A549 (cell line): ENCODE data around the gene PLXNC1. TPM values are rescaled to one million over a fixed set of nuclear protein-coding genes. Genes with fewer than 3 reads are reported as not detected.
A peak's percentile ranks its signal among the peaks of the same experiment; 100 is the strongest.

Experiments used
- ATAC-seq, 2 experiments: fragments of 200-7000 bp in 1 of 2; fragments of >200 bp in 1 of 2; cut with Nextera tagmentation in 1 of 2; cut with Tn5 transposase in 1 of 2; 3 replicates each; pipeline versions ENCODE4 v1.8.0 to v1.9.1; 2018 to 2020; ENCODE audit warnings: mild to moderate bottlenecking in 1 of 2, moderate library complexity in 1 of 2
- CTCF ChIA-PET: fragments of 300-600 bp; sonication (Branson Sonifier 250); formaldehyde crosslinking; extraction: SDS; loops from one replicate; lab custom pipeline; 2021; ENCODE audit warnings: antibody characterized with exemption, inconsistent platforms; lab: Yijun Ruan, JAX
- POLR2A ChIA-PET: fragments of 350-600 bp; formaldehyde crosslinking; extraction: SDS; loops from one replicate; lab custom pipeline; 2021; ENCODE audit warnings: antibody characterized with exemption, inconsistent platforms; lab: Yijun Ruan, JAX
- DNase-seq, 2 experiments: peaks; one replicate each; pipeline versions ENCODE4 v3.0.0 to v3.0.0-alpha.2; 2011 to 2016; ENCODE audit warnings: low read depth in 1 of 2, low spot score in 1 of 2
- FAIRE-seq: peaks from 2 replicates; lab custom pipeline; 2011; peaks lifted over from hg19 to GRCh38; lab: Jason Lieb, UNC
- H3K27ac ChIP-seq, 2 experiments: fragments of >200 bp; sonication (Bioruptor Twin); formaldehyde crosslinking; 3 replicates each; pipeline ENCODE4 v1.5.1; 2016 to 2017
- H3K4me1 ChIP-seq: fragments of >200 bp; sonication (Bioruptor Twin); formaldehyde crosslinking; 3 replicates; pipeline ENCODE4 v1.6.1; 2016
- H3K4me2 ChIP-seq: fragments of >200 bp; sonication (Bioruptor Twin); formaldehyde crosslinking; 3 replicates; pipeline ENCODE4 v1.6.1; 2016
- H3K4me3 ChIP-seq: fragments of >200 bp; sonication (Bioruptor Twin); formaldehyde crosslinking; 3 replicates; pipeline ENCODE4 v1.5.1; 2016
- H3K9me3 ChIP-seq: fragments of >200 bp; sonication (Bioruptor Twin); formaldehyde crosslinking; 3 replicates; pipeline ENCODE4 v1.6.1; 2016
- CTCF ChIP-seq: fragments of >200 bp; sonication (Bioruptor Twin); formaldehyde crosslinking; IDR thresholded peaks from 3 replicates; pipeline ENCODE4 v1.5.1; 2016
- EHMT2 ChIP-seq: fragments of 200-600 bp; sonication (generic); IDR thresholded peaks from 2 replicates; pipeline ENCODE4 v1.6.1; 2016; ENCODE audit warnings: antibody characterized with exemption, low read depth, mild to moderate bottlenecking, moderate library complexity
- ESRRA ChIP-seq: fragments of 150-350 bp; IDR thresholded peaks from 2 replicates; pipeline ENCODE4 v1.6.1; 2014; ENCODE audit warnings: mild to moderate bottlenecking, low read length, borderline replicate concordance
- FOSL2 ChIP-seq, 2 experiments: fragments of 450-650 bp in 1 of 2; fragments of >200 bp in 1 of 2; sonication (Bioruptor Twin) in 1 of 2; formaldehyde crosslinking; IDR thresholded peaks; 2 replicates each; pipeline versions ENCODE4 v1.5.0 to v1.6.1; 2016 to 2020; ENCODE audit warnings: mild to moderate bottlenecking in 1 of 2, moderate library complexity in 1 of 2
- FOXS1 ChIP-seq: fragments of 250-450 bp; sonication (Bioruptor Pico); IDR thresholded peaks from 2 replicates; pipeline ENCODE4 v1.5.0; 2020; ENCODE audit warnings: mild to moderate bottlenecking, moderate library complexity
- HEYL ChIP-seq: fragments of 250-450 bp; sonication (Bioruptor Pico); IDR thresholded peaks from 2 replicates; pipeline ENCODE4 v1.8.0; 2021; ENCODE audit warnings: mild to moderate bottlenecking, moderate library complexity
- KDM1A ChIP-seq: fragments of 200-600 bp; sonication (generic); IDR thresholded peaks from 2 replicates; pipeline ENCODE4 v1.6.1; 2016; ENCODE audit warnings: low read depth, mild to moderate bottlenecking
- KDM5A ChIP-seq: fragments of 200-600 bp; sonication (generic); IDR thresholded peaks from 2 replicates; pipeline ENCODE4 v1.6.1; 2016; ENCODE audit warnings: antibody characterized with exemption, mild to moderate bottlenecking
- MAFK ChIP-seq: fragments of 450-650 bp; IDR thresholded peaks from 2 replicates; pipeline ENCODE4 v1.6.1; 2014; ENCODE audit not compliant: partially characterized antibody
- MAZ ChIP-seq: fragments of 150-350 bp; IDR thresholded peaks from 2 replicates; pipeline ENCODE4 v1.6.1; 2014; ENCODE audit warnings: antibody characterized with exemption, low read depth, low read length, borderline replicate concordance
- MYC ChIP-seq: IDR thresholded peaks from 2 replicates; pipeline ENCODE4 v1.6.1; 2012; ENCODE audit warnings: mild to moderate bottlenecking, inconsistent platforms, low read length, improper control_type of control experiment, borderline replicate concordance
- RAD21 ChIP-seq, 2 experiments: fragments of >200 bp in 1 of 2; sonication (Bioruptor Twin) in 1 of 2; formaldehyde crosslinking in 1 of 2; IDR thresholded peaks in 1 of 2; conservative IDR thresholded peaks in 1 of 2; 2 replicates in 1 of 2; 3 replicates in 1 of 2; pipeline ENCODE4 v1.6.1; 2012 to 2018; ENCODE audit warnings: inconsistent platforms in 1 of 2
- RARB ChIP-seq: fragments of 250-450 bp; sonication (Bioruptor Pico); IDR thresholded peaks from 2 replicates; pipeline ENCODE4 v1.8.0; 2021; ENCODE audit warnings: mild to moderate bottlenecking, moderate library complexity
- REST ChIP-seq: fragments of 200-600 bp; sonication (generic); IDR thresholded peaks from 2 replicates; pipeline ENCODE4 v1.6.1; 2016; ENCODE audit warnings: antibody characterized with exemption, mild to moderate bottlenecking, moderate library complexity
- SMC3 ChIP-seq: fragments of >200 bp; sonication (Bioruptor Twin); formaldehyde crosslinking; IDR thresholded peaks from 3 replicates; pipeline ENCODE4 v1.6.1; 2018; ENCODE audit warnings: inconsistent platforms
- WGBS: methylation state at CpG from one replicate; pipeline ENCODE4 v1.1.6; 2017; ENCODE audit errors: missing lambda C conversion rate; 5-methylcytosine and 5-hydroxymethylcytosine counted together
- polyA plus RNA-seq, 4 experiments: library from polyadenylated mRNA; depleted of rRNA in 3 of 4; stranded (reverse); fragments of >200 nt; fragmentation: RNase III in 1 of 4; extraction: RNeasy Plus Mini Kit Qiagen cat#74134 plus additional on column Dnase treatment in 1 of 4; gene quantifications; 2 replicates in 3 of 4; 3 replicates in 1 of 4; pipeline ENCODE4 v1.2.3, GENCODE V29; 2011 to 2017

The PLXNC1 gene
- polyA plus RNA-seq, 2 of the 4 experiments (the other 2 are of a cell fraction) = 0.12 to 0.50 TPM

- Histone ChIP-seq H3K9me3 (no peaks in the 10 kb centered on the region), H3K4me1 (no peaks in the 10 kb centered on the region), H3K27ac (no peak overlapping the region), H3K4me2 (no peak overlapping the region), H3K4me3 (no peak overlapping the region)
- ATAC-seq = no peak
- POLR2A ChIA-PET = no interaction called here
- 74% methylated on average over 1 of the region's 1 CpG for WGBS
- no peak for DNase-seq
- CTCF ChIA-PET = interaction anchor here (0.6 to 3.5 kb wide), 10 partner anchors 9 to 1976 kb away, joined by 3 to 28 read pairs (median 6); no protein-coding TSS in a partner anchor
- TF ChIP-seq FOSL2 (IDR thresholded peaks at IDR 0.05) = no peak
- TF ChIP-seq FOSL2 (CRISPR knock-in tag; IDR thresholded peaks at IDR 0.05) = no peak
- TF ChIP-seq MYC = no peak
- TF ChIP-seq KDM1A = no peak
- TF ChIP-seq FOXS1 (CRISPR knock-in tag) = no peak
- FAIRE-seq = no peak
Measured at GRCh38 chr12:94135896-94136295, 12.5 kb upstream of the PLXNC1 start.

GRCh38 chr12:94139816-94140215, 8.6 kb upstream of the PLXNC1 start:
- ChIA-PET CTCF (no interaction called here), POLR2A (no interaction called here)
- DNase-seq = no peak
- H3K4me2 ChIP-seq = no peak overlapping the region
- TF ChIP-seq RARB (CRISPR knock-in tag) (no peak), MAZ (no peak), MAFK (no peak), KDM1A (no peak), HEYL (CRISPR knock-in tag) (no peak), KDM5A (no peak), ESRRA (no peak), REST (no peak)
- no peak overlapping the region for H3K27ac ChIP-seq
- no peaks in the 10 kb centered on the region for H3K4me1 ChIP-seq
- WGBS = 80% methylated on average over 20 of the region's 21 CpGs
- H3K9me3 ChIP-seq = no peaks in the 10 kb centered on the region
- H3K4me3 ChIP-seq = no peak overlapping the region
- ATAC-seq = peak in 1 of 2 experiments; percentile 20; a peak in 1 of 6 replicates
- no peak for FAIRE-seq

- peak; percentile 28; the same call in 2 of the 3 replicates for TF ChIP-seq CTCF
- peak; percentile 50 to 74; a peak in 4 of 5 replicates for TF ChIP-seq RAD21 (conservative IDR thresholded peaks at IDR 0.05 in 1 of 2, IDR thresholded peaks at IDR 0.05 in 1 of 2)
- TF ChIP-seq SMC3 = peak; percentile 43; the same call in 2 of the 3 replicates
- no peak for TF ChIP-seq EHMT2
- CTCF ChIA-PET = interaction anchor here (0.7 to 1.5 kb wide), 3 partner anchors 11 to 394 kb away, joined by 3 to 4 read pairs (median 3); no protein-coding TSS in a partner anchor
- WGBS = 51% methylated on average over 13 of the region's 13 CpGs
- H3K4me3 ChIP-seq = no peak overlapping the region
- POLR2A ChIA-PET = no interaction called here
- H3K27ac ChIP-seq = no peak overlapping the region
- no peaks in the 10 kb centered on the region for H3K4me1 ChIP-seq
- H3K9me3 ChIP-seq = no peaks in the 10 kb centered on the region
- ATAC-seq = peak; percentile 51 to 92; a peak in 3 of 6 replicates
- H3K4me2 ChIP-seq = no peak overlapping the region
- FAIRE-seq = no peak
- DNase-seq = peak in 1 of 2 experiments; percentile 51
Measured at GRCh38 chr12:94140556-94140955, 7.8 kb upstream of the PLXNC1 start.
